ENCODE measurements around the gene TTLL8. TPM values are rescaled to one million over a fixed set of nuclear protein-coding genes. Genes with fewer than 3 reads are reported as not detected.

TTLL8 gene
- polyA plus RNA-seq, 1 of the 3 experiments (the other 2 are of a cell fraction): not detected

- Histone ChIP-seq H3K27ac (ENCODE audit: low read depth in 2 of 2, low read length in 1 of 2) (no peak overlapping the region), H2AFZ (ENCODE audit: low read depth) (no peak overlapping the region), H3K79me2 (ENCODE audit: insufficient read depth) (no peaks in the 10 kb centered on the region), H3K4me3 (ENCODE audit: low read depth in 2 of 2, low read length in 1 of 2) (no peak overlapping the region), H3K9me2 (no peaks in the 10 kb centered on the region), H3F3A (replicated peaks; ENCODE audit: insufficient read depth) (no peaks in the 10 kb centered on the region), H3K27me3 (ENCODE audit: insufficient read depth) (no peaks in the 10 kb centered on the region), H4K20me1 (ENCODE audit: insufficient read depth) (no peaks in the 10 kb centered on the region), H3K9me3 (no peaks in the 10 kb centered on the region), H3K9ac (no peak overlapping the region), H3K4me1 (ENCODE audit: control insufficient read depth in 1 of 2, insufficient read depth in 2 of 2, low read depth in 1 of 2, low read length in 1 of 2) (peaks cover 0 to 7% of the 10 kb centered on the region in 2 experiments; a peak in 1 of 4 replicates), H3K36me3 (replicated peaks in 1 of 2; ENCODE audit: control insufficient read depth in 1 of 2, insufficient read depth in 2 of 2, low read length in 1 of 2) (no peaks in the 10 kb centered on the region), H3K4me2 (no peak overlapping the region)
- no peak for DNase-seq
- TF ChIP-seq JUND (IDR thresholded peaks at IDR 0.05) (no peak), CTCF (IDR thresholded peaks at IDR 0.05) (no peak)
- WGBS (ENCODE audit: low lambda C conversion rate): 77% methylated on average over 7 of the region's 9 CpGs
- ChIA-PET CTCF (no interaction called here), POLR2A (no interaction called here)
Measured at GRCh38 chr22:50107529-50107928, 49.4 kb upstream of the TTLL8 start.

- Histone ChIP-seq H3K4me2 (no peak overlapping the region), H3K27me3 (ENCODE audit: insufficient read depth) (no peaks in the 10 kb centered on the region), H3K9ac (no peak overlapping the region), H3K4me3 (ENCODE audit: low read depth in 2 of 2, low read length in 1 of 2) (no peak overlapping the region), H3K79me2 (ENCODE audit: insufficient read depth) (no peaks in the 10 kb centered on the region), H3K36me3 (replicated peaks in 1 of 2; ENCODE audit: control insufficient read depth in 1 of 2, insufficient read depth in 2 of 2, low read length in 1 of 2) (no peaks in the 10 kb centered on the region), H3K9me2 (no peaks in the 10 kb centered on the region), H3K27ac (ENCODE audit: low read depth in 2 of 2, low read length in 1 of 2) (no peak overlapping the region), H3K4me1 (ENCODE audit: control insufficient read depth in 1 of 2, insufficient read depth in 2 of 2, low read depth in 1 of 2, low read length in 1 of 2) (no peaks in the 10 kb centered on the region), H3K9me3 (no peaks in the 10 kb centered on the region), H2AFZ (ENCODE audit: low read depth) (no peak overlapping the region; the same call in 1 of the 2 replicates), H4K20me1 (ENCODE audit: insufficient read depth) (no peaks in the 10 kb centered on the region), H3F3A (replicated peaks; ENCODE audit: insufficient read depth) (no peaks in the 10 kb centered on the region)
- POLR2A ChIA-PET: no interaction called here
- no peak for TF ChIP-seq RXRA (IDR thresholded peaks at IDR 0.05; ENCODE audit: borderline replicate concordance, low read depth)
- TF ChIP-seq FOXJ3 (CRISPR knock-in tag; IDR thresholded peaks at IDR 0.05): no peak
- TF ChIP-seq RCOR1 (IDR thresholded peaks at IDR 0.05; ENCODE audit: low read length): no peak
- TF ChIP-seq SMC3 (IDR thresholded peaks at IDR 0.05; ENCODE audit: low read depth, low read length): no peak
- TF ChIP-seq YY1 (IDR thresholded peaks at IDR 0.05; ENCODE audit: low read depth): no peak
- TF ChIP-seq FOSL2 (IDR thresholded peaks at IDR 0.05; ENCODE audit: borderline replicate concordance, low read depth): no peak
- TF ChIP-seq TAF1 (IDR thresholded peaks at IDR 0.05; ENCODE audit: borderline replicate concordance, low read depth, low read length): no peak
- no peak for TF ChIP-seq RFX5 (IDR thresholded peaks at IDR 0.05; ENCODE audit: low read length)
- no peak for TF ChIP-seq NRF1 (IDR thresholded peaks at IDR 0.05; ENCODE audit: low read depth, low read length)
- no peak for TF ChIP-seq USF2 (IDR thresholded peaks at IDR 0.05; ENCODE audit: borderline replicate concordance, low read depth, low read length)
- CTCF ChIA-PET: interaction anchor here (0.9 kb wide), 2 partner anchors 18 to 37 kb away, joined by 3 to 4 read pairs; no protein-coding TSS in a partner anchor
- no peak for DNase-seq
- WGBS (ENCODE audit: low lambda C conversion rate): 87% methylated on average over 9 of the region's 9 CpGs
Measured at GRCh38 chr22:50105208-50106100, 47.4 kb upstream of the TTLL8 start.
